GM12878 (cell line): ENCODE data around the gene MYOM1. TPM values are rescaled to one million over a fixed set of nuclear protein-coding genes. Genes with fewer than 3 reads are reported as not detected.
A peak's percentile ranks its signal among the peaks of the same experiment; 100 is the strongest.

Experiments used
- BCL11A ChIP-seq: IDR thresholded peaks from 2 replicates; pipeline ENCODE4 v1.6.1; 2011; ENCODE audit warnings: low read depth, low read length
- CBX5 ChIP-seq: sonication (generic); IDR thresholded peaks from 2 replicates; pipeline ENCODE4 v1.6.1; 2016; ENCODE audit warnings: low read depth, moderate library complexity, mild to moderate bottlenecking, inconsistent platforms
- GABPA ChIP-seq: IDR thresholded peaks from 2 replicates; pipeline ENCODE4 v1.6.1; 2014; ENCODE audit warnings: antibody characterized with exemption, low read depth, mild to moderate bottlenecking, inconsistent platforms
- IKZF2 ChIP-seq, 2 experiments: fragments of 450-650 bp; IDR thresholded peaks; 2 replicates each; pipeline ENCODE4 v1.6.1; 2017; ENCODE audit warnings: mild to moderate bottlenecking in 2 of 2, moderate library complexity in 2 of 2
- KAT2A ChIP-seq: conservative IDR thresholded peaks from 2 replicates; pipeline ENCODE4 v1.6.1; 2011; ENCODE audit warnings: low read depth, low read length; ENCODE audit not compliant: control insufficient read depth
- MTA3 ChIP-seq: IDR thresholded peaks from 2 replicates; pipeline ENCODE4 v1.6.1; 2012; ENCODE audit warnings: low read length, inconsistent platforms, borderline replicate concordance
- NFIC ChIP-seq: IDR thresholded peaks from 2 replicates; pipeline ENCODE4 v1.6.1; 2012; ENCODE audit warnings: low read depth, mild to moderate bottlenecking, inconsistent platforms, low read length, moderate library complexity
- PML ChIP-seq: IDR thresholded peaks from 2 replicates; pipeline ENCODE4 v1.6.1; 2012; ENCODE audit warnings: low read length, inconsistent platforms
- POLR2AphosphoS5 ChIP-seq: IDR thresholded peaks from 2 replicates; pipeline ENCODE4 v1.6.1; 2011; ENCODE audit warnings: mild to moderate bottlenecking, low read length, inconsistent platforms
- SMAD5 ChIP-seq: IDR thresholded peaks from 2 replicates; pipeline ENCODE4 v1.6.1; 2016; ENCODE audit warnings: antibody characterized with exemption, low read depth
- SREBF1 ChIP-seq: IDR thresholded peaks from 2 replicates; pipeline ENCODE4 v1.6.1; 2012; ENCODE audit warnings: mild to moderate bottlenecking, low read length
- WRNIP1 ChIP-seq: IDR thresholded peaks from 2 replicates; pipeline ENCODE4 v1.6.1; 2011; ENCODE audit warnings: low read depth, low read length, improper control_type of control experiment, borderline replicate concordance
- ZNF217 ChIP-seq: fragments of 450-650 bp; IDR thresholded peaks from 2 replicates; pipeline ENCODE4 v1.6.1; 2017; ENCODE audit warnings: antibody characterized with exemption, mild to moderate bottlenecking
- polyA plus RNA-seq, 11 experiments: library from polyadenylated mRNA; depleted of rRNA in 4 of 11; unstranded in 6 of 11; stranded (reverse) in 5 of 11; fragments of >200 nt; fragmentation: Nextera tagmentation in 4 of 11; fragmentation: Illumina TruSeq in 1 of 11; extraction: Ambion mirVana in 4 of 11; extraction: Trizol in 1 of 11; gene quantifications; 1 replicate in 1 of 11; 2 replicates in 10 of 11; pipeline versions ENCODE4 v1.2.1 to v1.2.3, GENCODE V29; 2011 to 2016; ENCODE audit warnings: inconsistent platforms in 2 of 11, missing spikeins in 2 of 11, low read depth in 1 of 11
- total RNA-seq, 4 experiments: library from RNA; depleted of rRNA in 3 of 4; stranded (reverse); fragments of >200 nt in 3 of 4; fragmentation: Illumina TruSeq in 1 of 4; extraction: Trizol in 1 of 4; gene quantifications; 2 replicates each; pipeline versions ENCODE4 v1.2.1 to v1.2.3, GENCODE V29; 2013 to 2021
- TF ChIP-seq, protein P1 (sequence below): fragments of 450-650 bp; IDR thresholded peaks from 2 replicates; pipeline ENCODE4 v1.6.1; 2017; ENCODE audit warnings: mild to moderate bottlenecking, low read depth, inconsistent platforms; ENCODE audit not compliant: poor library complexity, severe bottlenecking
- TF ChIP-seq, protein P2 (sequence below): IDR thresholded peaks from 2 replicates; pipeline ENCODE4 v1.6.1; 2012; ENCODE audit warnings: low read depth, low read length, improper control_type of control experiment
- TF ChIP-seq, protein P3 (sequence below): fragments of 450-650 bp; IDR thresholded peaks from 2 replicates; pipeline ENCODE4 v1.6.1; 2017; ENCODE audit warnings: mild to moderate bottlenecking, moderate library complexity
- TF ChIP-seq, protein P4 (sequence below): fragments of 450-650 bp; IDR thresholded peaks from 2 replicates; pipeline ENCODE4 v1.6.1; 2017; ENCODE audit warnings: mild to moderate bottlenecking, moderate library complexity
- TF ChIP-seq, protein P5 (sequence below): IDR thresholded peaks from 2 replicates; pipeline ENCODE4 v1.6.1; 2011; ENCODE audit warnings: borderline replicate concordance, low read depth, mild to moderate bottlenecking, moderate library complexity, mixed read lengths, low read length; ENCODE audit not compliant: insufficient read depth; ENCODE audit errors: extremely low read length

The MYOM1 gene
- total and polyA plus RNA-seq, 10 of the 15 experiments (the other 5 are each of a cell fraction or from before 2014, with no cell fraction given), result 0.06 to 1.0 (median 0.57) TPM

DNA sequence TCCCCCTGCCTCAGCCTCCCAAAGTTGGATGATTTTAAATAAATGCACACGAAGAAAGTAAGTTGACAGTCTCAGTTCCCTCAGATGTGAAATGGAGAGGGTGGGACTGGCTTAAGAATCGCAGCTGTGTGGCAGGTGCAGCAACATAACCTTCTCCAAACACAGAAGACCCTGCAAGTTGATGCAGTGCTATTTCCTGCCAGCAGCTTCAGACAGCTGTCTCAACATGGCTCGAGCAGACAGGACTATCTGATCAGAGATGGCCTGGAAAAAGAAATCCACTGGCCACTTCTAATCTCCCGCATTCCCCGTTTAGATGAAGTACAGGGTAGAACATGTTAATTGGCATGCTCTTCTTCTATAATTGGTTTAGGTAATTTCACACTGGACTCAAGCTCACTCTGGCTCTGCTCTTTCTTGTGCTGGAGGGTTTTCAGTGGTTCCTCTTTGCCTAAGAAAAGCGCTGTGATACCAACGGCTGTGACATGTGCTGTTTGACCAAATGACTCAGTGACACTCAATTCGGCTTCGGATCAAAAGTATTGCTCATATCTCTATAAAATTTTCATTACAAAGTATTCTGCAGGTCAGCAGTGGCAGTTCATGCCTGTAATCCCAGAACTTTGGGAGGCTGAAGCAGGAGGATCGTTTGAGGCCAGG is 40.2 kb downstream of the MYOM1 start (continued):
- no peak for TF ChIP-seq BCL11A
- TF ChIP-seq NFIC, result peak; percentile 51; the same call in 1 of the 2 replicates
- TF ChIP-seq POLR2AphosphoS5, result peak; percentile 61
- TF ChIP-seq SREBF1, result no peak
- peak; percentile 15 to 47; a peak in 1 of 4 replicates for TF ChIP-seq IKZF2 (IDR thresholded peaks at IDR 0.05)
- TF ChIP-seq MTA3, result no peak; the same call in 1 of the 2 replicates
- TF ChIP-seq, protein P1, sequence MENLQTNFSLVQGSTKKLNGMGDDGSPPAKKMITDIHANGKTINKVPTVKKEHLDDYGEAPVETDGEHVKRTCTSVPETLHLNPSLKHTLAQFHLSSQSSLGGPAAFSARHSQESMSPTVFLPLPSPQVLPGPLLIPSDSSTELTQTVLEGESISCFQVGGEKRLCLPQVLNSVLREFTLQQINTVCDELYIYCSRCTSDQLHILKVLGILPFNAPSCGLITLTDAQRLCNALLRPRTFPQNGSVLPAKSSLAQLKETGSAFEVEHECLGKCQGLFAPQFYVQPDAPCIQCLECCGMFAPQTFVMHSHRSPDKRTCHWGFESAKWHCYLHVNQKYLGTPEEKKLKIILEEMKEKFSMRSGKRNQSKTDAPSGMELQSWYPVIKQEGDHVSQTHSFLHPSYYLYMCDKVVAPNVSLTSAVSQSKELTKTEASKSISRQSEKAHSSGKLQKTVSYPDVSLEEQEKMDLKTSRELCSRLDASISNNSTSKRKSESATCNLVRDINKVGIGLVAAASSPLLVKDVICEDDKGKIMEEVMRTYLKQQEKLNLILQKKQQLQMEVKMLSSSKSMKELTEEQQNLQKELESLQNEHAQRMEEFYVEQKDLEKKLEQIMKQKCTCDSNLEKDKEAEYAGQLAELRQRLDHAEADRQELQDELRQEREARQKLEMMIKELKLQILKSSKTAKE, result no peak
- TF ChIP-seq, protein P2, sequence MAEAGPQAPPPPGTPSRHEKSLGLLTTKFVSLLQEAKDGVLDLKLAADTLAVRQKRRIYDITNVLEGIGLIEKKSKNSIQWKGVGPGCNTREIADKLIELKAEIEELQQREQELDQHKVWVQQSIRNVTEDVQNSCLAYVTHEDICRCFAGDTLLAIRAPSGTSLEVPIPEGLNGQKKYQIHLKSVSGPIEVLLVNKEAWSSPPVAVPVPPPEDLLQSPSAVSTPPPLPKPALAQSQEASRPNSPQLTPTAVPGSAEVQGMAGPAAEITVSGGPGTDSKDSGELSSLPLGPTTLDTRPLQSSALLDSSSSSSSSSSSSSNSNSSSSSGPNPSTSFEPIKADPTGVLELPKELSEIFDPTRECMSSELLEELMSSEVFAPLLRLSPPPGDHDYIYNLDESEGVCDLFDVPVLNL, result no peak
- TF ChIP-seq, protein P3, sequence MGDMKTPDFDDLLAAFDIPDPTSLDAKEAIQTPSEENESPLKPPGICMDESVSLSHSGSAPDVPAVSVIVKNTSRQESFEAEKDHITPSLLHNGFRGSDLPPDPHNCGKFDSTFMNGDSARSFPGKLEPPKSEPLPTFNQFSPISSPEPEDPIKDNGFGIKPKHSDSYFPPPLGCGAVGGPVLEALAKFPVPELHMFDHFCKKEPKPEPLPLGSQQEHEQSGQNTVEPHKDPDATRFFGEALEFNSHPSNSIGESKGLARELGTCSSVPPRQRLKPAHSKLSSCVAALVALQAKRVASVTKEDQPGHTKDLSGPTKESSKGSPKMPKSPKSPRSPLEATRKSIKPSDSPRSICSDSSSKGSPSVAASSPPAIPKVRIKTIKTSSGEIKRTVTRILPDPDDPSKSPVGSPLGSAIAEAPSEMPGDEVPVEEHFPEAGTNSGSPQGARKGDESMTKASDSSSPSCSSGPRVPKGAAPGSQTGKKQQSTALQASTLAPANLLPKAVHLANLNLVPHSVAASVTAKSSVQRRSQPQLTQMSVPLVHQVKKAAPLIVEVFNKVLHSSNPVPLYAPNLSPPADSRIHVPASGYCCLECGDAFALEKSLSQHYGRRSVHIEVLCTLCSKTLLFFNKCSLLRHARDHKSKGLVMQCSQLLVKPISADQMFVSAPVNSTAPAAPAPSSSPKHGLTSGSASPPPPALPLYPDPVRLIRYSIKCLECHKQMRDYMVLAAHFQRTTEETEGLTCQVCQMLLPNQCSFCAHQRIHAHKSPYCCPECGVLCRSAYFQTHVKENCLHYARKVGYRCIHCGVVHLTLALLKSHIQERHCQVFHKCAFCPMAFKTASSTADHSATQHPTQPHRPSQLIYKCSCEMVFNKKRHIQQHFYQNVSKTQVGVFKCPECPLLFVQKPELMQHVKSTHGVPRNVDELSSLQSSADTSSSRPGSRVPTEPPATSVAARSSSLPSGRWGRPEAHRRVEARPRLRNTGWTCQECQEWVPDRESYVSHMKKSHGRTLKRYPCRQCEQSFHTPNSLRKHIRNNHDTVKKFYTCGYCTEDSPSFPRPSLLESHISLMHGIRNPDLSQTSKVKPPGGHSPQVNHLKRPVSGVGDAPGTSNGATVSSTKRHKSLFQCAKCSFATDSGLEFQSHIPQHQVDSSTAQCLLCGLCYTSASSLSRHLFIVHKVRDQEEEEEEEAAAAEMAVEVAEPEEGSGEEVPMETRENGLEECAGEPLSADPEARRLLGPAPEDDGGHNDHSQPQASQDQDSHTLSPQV, result peak; percentile 10; the same call in 1 of the 2 replicates
- TF ChIP-seq PML, result peak; percentile 69
- TF ChIP-seq GABPA, result no peak
- no peak for TF ChIP-seq KAT2A
- TF ChIP-seq CBX5, result 0 out of 2 replicates have a peak, but pooled peaks have one; percentile 12
- no peak for TF ChIP-seq WRNIP1
- TF ChIP-seq, protein P4, sequence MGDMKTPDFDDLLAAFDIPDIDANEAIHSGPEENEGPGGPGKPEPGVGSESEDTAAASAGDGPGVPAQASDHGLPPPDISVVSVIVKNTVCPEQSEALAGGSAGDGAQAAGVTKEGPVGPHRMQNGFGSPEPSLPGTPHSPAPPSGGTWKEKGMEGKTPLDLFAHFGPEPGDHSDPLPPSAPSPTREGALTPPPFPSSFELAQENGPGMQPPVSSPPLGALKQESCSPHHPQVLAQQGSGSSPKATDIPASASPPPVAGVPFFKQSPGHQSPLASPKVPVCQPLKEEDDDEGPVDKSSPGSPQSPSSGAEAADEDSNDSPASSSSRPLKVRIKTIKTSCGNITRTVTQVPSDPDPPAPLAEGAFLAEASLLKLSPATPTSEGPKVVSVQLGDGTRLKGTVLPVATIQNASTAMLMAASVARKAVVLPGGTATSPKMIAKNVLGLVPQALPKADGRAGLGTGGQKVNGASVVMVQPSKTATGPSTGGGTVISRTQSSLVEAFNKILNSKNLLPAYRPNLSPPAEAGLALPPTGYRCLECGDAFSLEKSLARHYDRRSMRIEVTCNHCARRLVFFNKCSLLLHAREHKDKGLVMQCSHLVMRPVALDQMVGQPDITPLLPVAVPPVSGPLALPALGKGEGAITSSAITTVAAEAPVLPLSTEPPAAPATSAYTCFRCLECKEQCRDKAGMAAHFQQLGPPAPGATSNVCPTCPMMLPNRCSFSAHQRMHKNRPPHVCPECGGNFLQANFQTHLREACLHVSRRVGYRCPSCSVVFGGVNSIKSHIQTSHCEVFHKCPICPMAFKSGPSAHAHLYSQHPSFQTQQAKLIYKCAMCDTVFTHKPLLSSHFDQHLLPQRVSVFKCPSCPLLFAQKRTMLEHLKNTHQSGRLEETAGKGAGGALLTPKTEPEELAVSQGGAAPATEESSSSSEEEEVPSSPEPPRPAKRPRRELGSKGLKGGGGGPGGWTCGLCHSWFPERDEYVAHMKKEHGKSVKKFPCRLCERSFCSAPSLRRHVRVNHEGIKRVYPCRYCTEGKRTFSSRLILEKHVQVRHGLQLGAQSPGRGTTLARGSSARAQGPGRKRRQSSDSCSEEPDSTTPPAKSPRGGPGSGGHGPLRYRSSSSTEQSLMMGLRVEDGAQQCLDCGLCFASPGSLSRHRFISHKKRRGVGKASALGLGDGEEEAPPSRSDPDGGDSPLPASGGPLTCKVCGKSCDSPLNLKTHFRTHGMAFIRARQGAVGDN, result peak; percentile 93
- TF ChIP-seq, protein P5, sequence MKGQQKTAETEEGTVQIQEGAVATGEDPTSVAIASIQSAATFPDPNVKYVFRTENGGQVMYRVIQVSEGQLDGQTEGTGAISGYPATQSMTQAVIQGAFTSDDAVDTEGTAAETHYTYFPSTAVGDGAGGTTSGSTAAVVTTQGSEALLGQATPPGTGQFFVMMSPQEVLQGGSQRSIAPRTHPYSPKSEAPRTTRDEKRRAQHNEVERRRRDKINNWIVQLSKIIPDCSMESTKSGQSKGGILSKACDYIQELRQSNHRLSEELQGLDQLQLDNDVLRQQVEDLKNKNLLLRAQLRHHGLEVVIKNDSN, result no peak
- TF ChIP-seq ZNF217, result no peak
- 0 out of 2 replicates have a peak, but pooled peaks have one; percentile 55 for TF ChIP-seq SMAD5
